Lung (tissue), 12 donors: ENCODE results near the gene MAP7. TPM values are rescaled to one million over a fixed set of nuclear protein-coding genes. Genes with fewer than 3 reads are reported as not detected.

Experiments used
- ATAC-seq: fragments of 200-7000 bp; cut with Tn5 transposase; one replicate; pipeline ENCODE4 v1.9.1; 2020; ENCODE audit warnings: moderate number of reproducible peaks; ENCODE audit not compliant: insufficient read depth, low FRiP score
- DNase-seq, 3 donors: peaks; one replicate each; pipeline ENCODE4 v3.0.0-alpha.2; 2013 to 2017
- H3K27ac ChIP-seq, 2 donors: one replicate each; pipeline ENCODE4 v1.5.1; 2013; ENCODE audit warnings: mild to moderate bottlenecking in 2 of 2, moderate library complexity in 2 of 2, control low read depth in 1 of 2, inconsistent platforms in 1 of 2, low read depth in 1 of 2, low read length in 1 of 2
- H3K27me3 ChIP-seq, 3 donors: one replicate each; pipeline ENCODE4 v1.5.1; 2013; ENCODE audit warnings: low read length in 2 of 3; ENCODE audit not compliant: control insufficient read depth in 3 of 3, insufficient read depth in 3 of 3
- H3K36me3 ChIP-seq, 4 donors: one replicate each; pipeline ENCODE4 v1.5.1; 2013; ENCODE audit warnings: low read length in 4 of 4, mild to moderate bottlenecking in 1 of 4, moderate library complexity in 1 of 4; ENCODE audit not compliant: control insufficient read depth in 4 of 4, insufficient read depth in 4 of 4
- H3K4me1 ChIP-seq, 5 donors: one replicate each; pipeline ENCODE4 v1.5.1; 2013; ENCODE audit warnings: low read length in 5 of 5, mild to moderate bottlenecking in 2 of 5, moderate library complexity in 1 of 5; ENCODE audit not compliant: control insufficient read depth in 5 of 5, insufficient read depth in 5 of 5
- H3K4me3 ChIP-seq: one replicate; pipeline ENCODE4 v1.5.1; 2013; ENCODE audit warnings: mild to moderate bottlenecking, control low read depth, moderate library complexity
- H3K9ac ChIP-seq, 2 donors: one replicate each; pipeline ENCODE4 v1.5.1; 2013; ENCODE audit warnings: low read length in 2 of 2, control low read depth in 1 of 2; ENCODE audit not compliant: insufficient read depth in 1 of 2
- H3K9me3 ChIP-seq, 4 donors: one replicate each; pipeline ENCODE4 v1.5.1; 2013; ENCODE audit warnings: low read length in 3 of 4, mild to moderate bottlenecking in 1 of 4, moderate library complexity in 1 of 4; ENCODE audit not compliant: control insufficient read depth in 4 of 4, insufficient read depth in 3 of 4
- CTCF ChIP-seq: IDR thresholded peaks from 2 replicates; pipeline ENCODE4 v1.5.1; 2012; ENCODE audit warnings: mild to moderate bottlenecking; ENCODE audit errors: control extremely low read depth, extremely low read depth
- WGBS, 2 donors: extraction: QIAGEN DNeasy Blood & Tissue Kit; methylation state at CpG; one replicate each; pipeline ENCODE4 v1.1.7; 2013; 5-methylcytosine and 5-hydroxymethylcytosine counted together
- polyA plus RNA-seq, 2 donors: library from polyadenylated mRNA; stranded (reverse); fragments of 200-250 nt; gene quantifications; one replicate each; pipeline ENCODE4 v1.2.1, GENCODE V29; 2013
- total RNA-seq, 2 donors: library from RNA; depleted of rRNA in 1 of 2; stranded (reverse); fragments of >200 nt in 1 of 2; gene quantifications; one replicate each; pipeline ENCODE4 v1.2.1, GENCODE V29; 2014 to 2021
- donor health status: control.
- donor health status: control.
- donor health status: Bipolar disorder and iron deficiency.
- donor health status: healthy.
- donor health status: DM: yes; HTN: yes; CAD: no.

The MAP7 gene
- total and polyA plus RNA-seq, 4 donors, result 8.4 to 23.4 (median 12.3) TPM

GRCh38 chr6:136427378-136427717 lies 122.9 kb downstream of the MAP7 start:
- DNase-seq (no peak), ATAC-seq (no peak)
- no peaks in the 10 kb centered on the region for H3K9me3 ChIP-seq
- H3K27ac ChIP-seq, result no peak overlapping the region
- no peak overlapping the region for H3K4me3 ChIP-seq
- no peak overlapping the region for H3K9ac ChIP-seq
- H3K4me1 ChIP-seq, result peaks cover 0 to 2% (median 0%) of the 10 kb centered on the region in 5 donors
- H3K27me3 ChIP-seq, result peaks cover 0 to 5% (median 4%) of the 10 kb centered on the region in 3 donors
- H3K36me3 ChIP-seq, result no peaks in the 10 kb centered on the region
- TF ChIP-seq CTCF, result no peak

GRCh38 chr6:136426627-136427377 lies 123.4 kb downstream of the MAP7 start:
- no peak overlapping the region for H3K9ac ChIP-seq
- H3K27me3 ChIP-seq, result peaks cover 0 to 5% (median 4%) of the 10 kb centered on the region in 3 donors
- H3K4me1 ChIP-seq, result peaks cover 0 to 2% (median 0%) of the 10 kb centered on the region in 5 donors
- no peak for TF ChIP-seq CTCF
- no peak overlapping the region for H3K4me3 ChIP-seq
- no peak for DNase-seq
- no peak for ATAC-seq
- WGBS, 2 donors, result 43 to 59% methylated on average over 7 of the region's 7 CpGs
- no peaks in the 10 kb centered on the region for H3K9me3 ChIP-seq
- H3K36me3 ChIP-seq, result no peaks in the 10 kb centered on the region
- no peak overlapping the region for H3K27ac ChIP-seq

GRCh38 chr6:136425793-136426192 lies 124.4 kb downstream of the MAP7 start:
- no peak for ATAC-seq

More at GRCh38 chr6:136425793-136426192, 124.4 kb downstream of the MAP7 start:
- no peak for TF ChIP-seq CTCF
- Histone ChIP-seq H3K36me3 (no peaks in the 10 kb centered on the region), H3K4me1 (peaks cover 0 to 3% (median 0%) of the 10 kb centered on the region in 5 donors), H3K9me3 (no peaks in the 10 kb centered on the region), H3K27me3 (peaks cover 0 to 4% (median 4%) of the 10 kb centered on the region in 3 donors), H3K27ac (no peak overlapping the region), H3K4me3 (no peak overlapping the region), H3K9ac (no peak overlapping the region)
- no peak for DNase-seq
- 88 to 95% methylated on average over 4 of the region's 4 CpGs for WGBS, 2 donors
